ENCODE data around the gene XCL1.

XCL1 gene

DNA sequence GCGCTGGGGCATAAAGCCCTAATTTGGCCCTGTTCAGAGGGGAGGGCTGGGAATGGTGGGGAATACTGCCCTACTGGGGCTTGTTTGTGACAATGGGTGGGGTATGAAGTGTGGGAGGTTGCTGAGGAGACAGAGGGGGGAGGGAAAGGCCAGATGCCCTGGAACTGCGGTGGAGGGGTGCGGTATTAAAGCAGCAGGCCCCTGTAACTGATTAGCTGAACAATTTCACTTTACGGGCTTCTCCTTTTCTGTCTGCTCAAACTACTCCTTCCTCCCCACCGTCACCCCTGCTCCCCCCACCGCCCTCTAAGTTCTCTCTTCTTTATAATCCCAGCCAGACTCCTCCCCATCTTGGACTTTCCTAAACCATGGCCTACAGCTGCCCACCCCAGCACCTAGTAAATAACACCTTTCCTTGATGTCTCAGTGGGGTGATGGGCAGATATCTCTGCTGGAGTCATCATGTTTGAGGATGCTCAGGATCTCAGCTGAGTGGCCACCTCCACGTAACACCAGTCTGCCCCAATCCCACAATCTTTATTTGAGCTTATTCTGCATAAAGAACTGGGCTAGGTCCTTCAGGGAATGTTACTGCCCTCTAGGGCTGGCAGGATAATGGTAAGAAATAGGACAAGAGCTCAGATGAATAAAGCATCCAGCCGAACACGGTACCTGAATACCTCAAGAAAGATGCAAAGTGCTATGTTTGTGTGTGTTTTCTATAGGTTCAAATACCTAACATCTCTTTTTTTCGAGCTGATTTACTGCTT is 33.5 kb downstream of the XCL1 start:
- no peak overlapping the region for H3K4me3 ChIP-seq (ENCODE audit: low read depth, low read length)
- TF ChIP-seq, protein P1, sequence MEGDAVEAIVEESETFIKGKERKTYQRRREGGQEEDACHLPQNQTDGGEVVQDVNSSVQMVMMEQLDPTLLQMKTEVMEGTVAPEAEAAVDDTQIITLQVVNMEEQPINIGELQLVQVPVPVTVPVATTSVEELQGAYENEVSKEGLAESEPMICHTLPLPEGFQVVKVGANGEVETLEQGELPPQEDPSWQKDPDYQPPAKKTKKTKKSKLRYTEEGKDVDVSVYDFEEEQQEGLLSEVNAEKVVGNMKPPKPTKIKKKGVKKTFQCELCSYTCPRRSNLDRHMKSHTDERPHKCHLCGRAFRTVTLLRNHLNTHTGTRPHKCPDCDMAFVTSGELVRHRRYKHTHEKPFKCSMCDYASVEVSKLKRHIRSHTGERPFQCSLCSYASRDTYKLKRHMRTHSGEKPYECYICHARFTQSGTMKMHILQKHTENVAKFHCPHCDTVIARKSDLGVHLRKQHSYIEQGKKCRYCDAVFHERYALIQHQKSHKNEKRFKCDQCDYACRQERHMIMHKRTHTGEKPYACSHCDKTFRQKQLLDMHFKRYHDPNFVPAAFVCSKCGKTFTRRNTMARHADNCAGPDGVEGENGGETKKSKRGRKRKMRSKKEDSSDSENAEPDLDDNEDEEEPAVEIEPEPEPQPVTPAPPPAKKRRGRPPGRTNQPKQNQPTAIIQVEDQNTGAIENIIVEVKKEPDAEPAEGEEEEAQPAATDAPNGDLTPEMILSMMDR (IDR thresholded peaks at IDR 0.05; ENCODE audit: low read depth, low read length), result no peak

DNA sequence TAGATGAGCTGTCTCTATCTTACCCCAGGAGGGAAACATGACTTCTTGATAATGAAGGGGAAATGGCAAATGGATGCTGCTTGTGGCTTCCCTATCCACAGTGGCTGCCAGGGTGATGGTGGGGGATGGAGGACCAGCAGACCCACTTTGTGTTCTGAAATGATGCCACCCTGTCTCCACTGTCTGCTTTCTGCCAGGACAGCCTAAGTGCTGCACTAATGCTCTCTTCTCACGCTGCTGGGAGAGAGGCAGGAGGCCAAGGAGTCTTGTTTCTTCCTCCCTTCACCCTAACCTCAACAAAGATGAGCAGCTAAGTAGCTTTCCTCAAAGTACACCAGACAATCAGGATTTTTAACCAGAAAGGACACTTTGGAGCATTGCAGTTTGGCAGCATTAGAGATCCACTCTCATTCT is 36.6 kb downstream of the XCL1 start:
- H3K4me3 ChIP-seq (ENCODE audit: low read depth, low read length), result no peak overlapping the region
- TF ChIP-seq, protein P1 (IDR thresholded peaks at IDR 0.05; ENCODE audit: low read depth, low read length), result no peak

DNA sequence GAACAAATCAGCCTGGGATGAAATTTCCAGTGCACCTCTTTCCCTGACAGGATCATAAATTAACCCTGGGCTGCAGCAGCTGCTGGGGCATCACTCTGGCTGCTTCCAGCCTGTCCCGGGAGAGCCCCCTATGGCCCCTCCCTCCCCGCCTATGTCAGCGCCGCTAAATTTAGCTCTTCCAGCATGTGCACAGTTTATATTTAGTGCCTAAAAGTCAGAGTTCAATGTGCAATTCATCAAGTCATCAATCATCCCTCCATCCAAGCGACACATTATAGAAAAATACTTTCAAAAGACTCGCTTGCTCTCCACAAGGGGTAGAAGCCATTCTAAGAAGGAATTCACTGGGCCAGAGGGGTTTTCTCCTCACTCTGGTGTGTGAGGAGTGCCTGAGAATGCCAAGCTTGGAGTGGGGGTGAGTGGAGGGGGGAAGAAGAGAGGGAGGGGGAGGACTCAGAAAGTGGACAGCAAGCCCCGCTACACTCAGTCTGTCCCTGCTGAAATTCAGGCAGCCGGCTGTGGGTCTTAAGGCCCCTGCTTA is 37.4 kb downstream of the XCL1 start:
- TF ChIP-seq, protein P1 (IDR thresholded peaks at IDR 0.05; ENCODE audit: low read depth, low read length), result no peak
- H3K4me3 ChIP-seq (ENCODE audit: low read depth, low read length), result no peak overlapping the region

DNA sequence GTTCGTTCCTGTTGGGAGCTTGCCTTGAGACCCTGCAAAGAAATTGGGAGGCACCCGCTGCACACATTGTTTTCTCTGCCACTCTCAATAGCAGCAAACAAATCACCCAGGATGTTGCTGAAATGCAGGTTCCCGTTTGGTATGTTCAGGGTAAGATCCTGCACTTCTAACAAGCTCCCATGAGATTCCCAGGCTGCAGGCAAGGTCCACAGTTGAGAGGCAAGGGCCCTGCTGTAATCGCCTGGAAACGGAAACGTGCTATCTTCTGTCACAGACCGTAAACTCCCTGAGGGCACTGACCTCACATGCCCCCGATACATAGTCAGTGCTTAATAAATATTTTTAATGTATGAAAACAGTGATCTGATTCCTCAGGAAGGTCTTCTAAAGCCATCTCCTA is 37.8 kb downstream of the XCL1 start:
- no peak overlapping the region for H3K4me3 ChIP-seq (ENCODE audit: low read depth, low read length)
- TF ChIP-seq, protein P1 (IDR thresholded peaks at IDR 0.05; ENCODE audit: low read depth, low read length), result no peak

DNA sequence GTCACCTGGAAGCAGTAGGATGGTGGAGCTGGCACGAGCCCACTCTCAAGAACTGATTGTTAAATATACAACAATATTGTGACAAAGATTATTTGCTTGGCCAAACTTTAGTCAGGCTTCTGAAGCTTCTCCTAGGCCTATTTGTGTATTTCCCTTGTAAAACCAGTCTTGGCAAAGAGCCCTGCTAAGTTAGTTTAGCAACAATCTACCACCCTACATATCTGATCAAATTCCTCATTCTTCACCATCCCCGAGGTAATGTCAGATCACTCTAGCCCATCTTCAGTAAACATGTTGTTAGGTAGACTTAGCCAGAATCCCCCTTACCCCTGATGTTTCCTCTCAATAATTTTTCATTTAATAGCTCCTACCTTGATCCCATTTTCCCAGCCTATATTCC is 39.6 kb downstream of the XCL1 start:
- TF ChIP-seq, protein P1 (IDR thresholded peaks at IDR 0.05; ENCODE audit: low read depth, low read length), result no peak
- H3K4me3 ChIP-seq (ENCODE audit: low read depth, low read length), result no peak overlapping the region

DNA sequence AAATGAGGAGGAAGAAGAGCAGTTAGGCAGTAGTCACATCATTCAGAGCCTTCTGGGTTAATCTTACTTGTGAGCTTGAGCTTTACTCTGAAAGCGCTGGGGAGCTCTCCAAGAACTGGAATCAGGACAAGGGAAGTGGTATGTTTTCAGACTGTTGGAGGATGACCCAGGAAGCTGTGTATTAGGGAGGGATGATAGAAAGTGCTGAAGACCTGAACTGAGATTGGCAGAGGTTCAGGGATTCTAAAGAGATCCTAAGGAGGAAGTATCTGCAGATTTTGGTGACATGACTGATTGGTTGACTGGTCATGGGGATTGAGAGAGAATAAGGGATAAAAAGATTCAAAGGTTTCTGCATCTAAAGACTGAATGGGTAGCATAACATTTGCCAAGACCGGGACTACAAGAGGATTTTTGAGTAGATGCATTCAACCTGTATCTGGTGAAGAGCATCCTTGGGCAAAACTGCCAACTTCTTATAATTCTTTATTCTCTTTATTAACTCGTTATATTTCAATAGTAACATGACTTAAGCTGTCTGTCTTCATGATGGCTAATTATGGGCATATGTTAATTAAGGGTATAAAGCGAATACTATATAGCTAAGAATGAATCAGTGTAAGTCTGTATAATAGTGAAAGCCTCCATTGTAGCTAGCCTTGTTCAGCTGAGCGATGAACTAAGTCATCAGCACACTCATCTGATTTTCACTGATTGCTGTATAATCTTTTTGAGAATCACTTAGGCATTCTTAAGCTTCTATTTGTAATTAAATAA is 41.8 kb downstream of the XCL1 start:
- TF ChIP-seq, protein P1 (IDR thresholded peaks at IDR 0.05; ENCODE audit: low read depth, low read length), result no peak

DNA sequence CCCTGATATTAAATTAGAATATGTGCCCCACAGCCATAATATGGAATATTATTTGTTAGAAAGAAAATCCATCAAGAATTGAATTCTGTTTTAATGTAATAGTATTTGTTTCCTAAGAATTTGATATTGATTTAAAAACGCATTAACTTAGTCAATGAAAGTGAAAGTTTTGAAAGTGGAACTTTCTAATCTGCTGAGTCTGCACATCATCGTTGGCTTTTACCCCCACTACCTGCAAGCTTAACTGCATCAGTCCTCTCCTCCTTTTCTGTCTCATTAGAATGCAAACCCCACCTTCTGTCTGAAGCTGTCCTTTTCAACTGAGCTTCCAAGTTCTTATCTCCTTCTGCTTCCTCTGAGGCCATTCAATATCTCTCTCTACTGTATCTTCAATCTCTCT is 42.5 kb downstream of the XCL1 start:
- TF ChIP-seq, protein P1 (IDR thresholded peaks at IDR 0.05; ENCODE audit: low read depth, low read length), result no peak
- no peak overlapping the region for H3K4me3 ChIP-seq (ENCODE audit: low read depth, low read length)

More for the DNA sequence above, 41.8 kb downstream of the XCL1 start:
- no peak overlapping the region for H3K4me3 ChIP-seq (ENCODE audit: low read depth, low read length)

All from WI38 (cell line).